Thyroid gland (tissue), 4 donors: ENCODE measurements around the gene DIP2C.

ENCODE experiments used
- POLR2A ChIP-seq, 2 donors: fragments of 450-650 bp; IDR thresholded peaks; one replicate each; pipeline ENCODE4 v1.6.1; 2017; ENCODE audit warnings: antibody characterized with exemption in 2 of 2, mild to moderate bottlenecking in 2 of 2, moderate library complexity in 1 of 2
- TF ChIP-seq, protein P1 (sequence below), 6 experiments: fragments of 200-600 bp in 3 of 6; fragments of 450-650 bp in 3 of 6; sonication (generic) in 3 of 6; IDR thresholded peaks; one replicate each; pipeline ENCODE4 v1.5.1; 2016 to 2019; ENCODE audit warnings: antibody characterized with exemption in 6 of 6, mild to moderate bottlenecking in 2 of 6, inconsistent platforms in 1 of 6, moderate library complexity in 1 of 6

DNA sequence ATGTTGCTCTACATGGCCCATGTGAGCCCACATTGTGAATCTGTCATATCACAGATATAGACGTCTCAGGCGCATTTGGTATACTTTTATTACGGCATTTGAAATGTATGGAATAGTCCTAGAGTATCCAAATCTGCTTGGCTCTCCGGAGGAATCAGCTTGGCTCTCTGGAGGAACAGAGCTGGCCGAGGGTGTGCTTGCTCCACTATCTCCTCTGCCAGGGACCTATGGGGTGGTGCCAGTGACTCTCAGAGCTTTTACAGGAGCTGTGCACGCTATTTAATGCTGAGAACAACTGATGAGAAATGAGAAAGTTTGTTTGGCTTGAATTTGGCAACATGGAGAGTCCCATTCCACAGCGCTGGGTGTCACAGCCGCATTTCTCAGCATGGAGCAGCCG is 410.2 kb downstream of the DIP2C start:
- TF ChIP-seq, protein P1, sequence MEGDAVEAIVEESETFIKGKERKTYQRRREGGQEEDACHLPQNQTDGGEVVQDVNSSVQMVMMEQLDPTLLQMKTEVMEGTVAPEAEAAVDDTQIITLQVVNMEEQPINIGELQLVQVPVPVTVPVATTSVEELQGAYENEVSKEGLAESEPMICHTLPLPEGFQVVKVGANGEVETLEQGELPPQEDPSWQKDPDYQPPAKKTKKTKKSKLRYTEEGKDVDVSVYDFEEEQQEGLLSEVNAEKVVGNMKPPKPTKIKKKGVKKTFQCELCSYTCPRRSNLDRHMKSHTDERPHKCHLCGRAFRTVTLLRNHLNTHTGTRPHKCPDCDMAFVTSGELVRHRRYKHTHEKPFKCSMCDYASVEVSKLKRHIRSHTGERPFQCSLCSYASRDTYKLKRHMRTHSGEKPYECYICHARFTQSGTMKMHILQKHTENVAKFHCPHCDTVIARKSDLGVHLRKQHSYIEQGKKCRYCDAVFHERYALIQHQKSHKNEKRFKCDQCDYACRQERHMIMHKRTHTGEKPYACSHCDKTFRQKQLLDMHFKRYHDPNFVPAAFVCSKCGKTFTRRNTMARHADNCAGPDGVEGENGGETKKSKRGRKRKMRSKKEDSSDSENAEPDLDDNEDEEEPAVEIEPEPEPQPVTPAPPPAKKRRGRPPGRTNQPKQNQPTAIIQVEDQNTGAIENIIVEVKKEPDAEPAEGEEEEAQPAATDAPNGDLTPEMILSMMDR (IDR thresholded peaks at IDR 0.05) = no peak
- TF ChIP-seq POLR2A (IDR thresholded peaks at IDR 0.05) = no peak
